ENCODE measurements around the gene HTRA3. TPM values are rescaled to one million over a fixed set of nuclear protein-coding genes. Genes with fewer than 3 reads are reported as not detected.

Gene HTRA3
- total RNA-seq, 2 experiments from 2014 or later = not detected

- no TSS peak for BruUV-seq (replicated peaks)
- POLR2A ChIA-PET = no interaction called here
- H2AFZ ChIP-seq (ENCODE audit: low read length) = no peak overlapping the region
- DNase-seq (ENCODE audit: low spot score) = no peak
- H3K4me2 ChIP-seq (ENCODE audit: low read length) = no peak overlapping the region
- CTCF ChIA-PET (ENCODE audit: unreplicated experiment) = no interaction called here
- no peaks in the 10 kb centered on the region for H3K36me3 ChIP-seq (ENCODE audit: insufficient read depth, low read length)
- TF ChIP-seq EZH2phosphoT487 (IDR thresholded peaks at IDR 0.05; ENCODE audit: borderline replicate concordance, low read depth, low read length) (no peak), CTCF (conservative IDR thresholded peaks at IDR 0.05; ENCODE audit: low read length) (no peak)
- no peaks in the 10 kb centered on the region for H3K9me2 ChIP-seq (ENCODE audit: insufficient read depth, low read length)
- no peaks in the 10 kb centered on the region for H3K9me3 ChIP-seq (ENCODE audit: low read length)
- no peaks in the 10 kb centered on the region for H4K20me1 ChIP-seq (ENCODE audit: insufficient read depth, low read length)
- no peaks in the 10 kb centered on the region for H3K4me1 ChIP-seq (ENCODE audit: insufficient read depth, low read length, poor library complexity, severe bottlenecking)
- intact Hi-C loops (cut with micrococcal nuclease; ENCODE audit: unreplicated experiment) = no loop called here
- H3K27ac ChIP-seq (ENCODE audit: low read depth, low read length, poor library complexity, severe bottlenecking) = no peak overlapping the region
- no peak overlapping the region for H3K4me3 ChIP-seq (ENCODE audit: low read depth, low read length, poor library complexity, severe bottlenecking)
- no peaks in the 10 kb centered on the region for H3K79me2 ChIP-seq (ENCODE audit: insufficient read depth, low read depth, low read length)
Measured at GRCh38 chr4:8296491-8296890, 26.9 kb downstream of the HTRA3 start.

- H3K4me2 ChIP-seq (ENCODE audit: low read length) = no peak overlapping the region
- H2AFZ ChIP-seq (ENCODE audit: low read length) = no peak overlapping the region
- H3K36me3 ChIP-seq (ENCODE audit: insufficient read depth, low read length) = no peaks in the 10 kb centered on the region
- TF ChIP-seq EZH2phosphoT487 (IDR thresholded peaks at IDR 0.05; ENCODE audit: borderline replicate concordance, low read depth, low read length) (no peak), CTCF (conservative IDR thresholded peaks at IDR 0.05; ENCODE audit: low read length) (no peak)
- no peaks in the 10 kb centered on the region for H3K4me1 ChIP-seq (ENCODE audit: insufficient read depth, low read length, poor library complexity, severe bottlenecking)
- no peaks in the 10 kb centered on the region for H3K79me2 ChIP-seq (ENCODE audit: insufficient read depth, low read depth, low read length)
- CTCF ChIA-PET (ENCODE audit: unreplicated experiment) = no interaction called here
- H3K4me3 ChIP-seq (ENCODE audit: low read depth, low read length, poor library complexity, severe bottlenecking) = no peak overlapping the region
- intact Hi-C loops (cut with micrococcal nuclease; ENCODE audit: unreplicated experiment) = no loop called here
- H4K20me1 ChIP-seq (ENCODE audit: insufficient read depth, low read length) = no peaks in the 10 kb centered on the region
- no peak overlapping the region for H3K27ac ChIP-seq (ENCODE audit: low read depth, low read length, poor library complexity, severe bottlenecking)
- no TSS peak for BruUV-seq (replicated peaks)
- POLR2A ChIA-PET = no interaction called here
- no peaks in the 10 kb centered on the region for H3K9me2 ChIP-seq (ENCODE audit: insufficient read depth, low read length)
- H3K9me3 ChIP-seq (ENCODE audit: low read length) = no peaks in the 10 kb centered on the region
- DNase-seq (ENCODE audit: low spot score) = no peak
Measured at GRCh38 chr4:8297141-8297601, 27.6 kb downstream of the HTRA3 start.

DNA sequence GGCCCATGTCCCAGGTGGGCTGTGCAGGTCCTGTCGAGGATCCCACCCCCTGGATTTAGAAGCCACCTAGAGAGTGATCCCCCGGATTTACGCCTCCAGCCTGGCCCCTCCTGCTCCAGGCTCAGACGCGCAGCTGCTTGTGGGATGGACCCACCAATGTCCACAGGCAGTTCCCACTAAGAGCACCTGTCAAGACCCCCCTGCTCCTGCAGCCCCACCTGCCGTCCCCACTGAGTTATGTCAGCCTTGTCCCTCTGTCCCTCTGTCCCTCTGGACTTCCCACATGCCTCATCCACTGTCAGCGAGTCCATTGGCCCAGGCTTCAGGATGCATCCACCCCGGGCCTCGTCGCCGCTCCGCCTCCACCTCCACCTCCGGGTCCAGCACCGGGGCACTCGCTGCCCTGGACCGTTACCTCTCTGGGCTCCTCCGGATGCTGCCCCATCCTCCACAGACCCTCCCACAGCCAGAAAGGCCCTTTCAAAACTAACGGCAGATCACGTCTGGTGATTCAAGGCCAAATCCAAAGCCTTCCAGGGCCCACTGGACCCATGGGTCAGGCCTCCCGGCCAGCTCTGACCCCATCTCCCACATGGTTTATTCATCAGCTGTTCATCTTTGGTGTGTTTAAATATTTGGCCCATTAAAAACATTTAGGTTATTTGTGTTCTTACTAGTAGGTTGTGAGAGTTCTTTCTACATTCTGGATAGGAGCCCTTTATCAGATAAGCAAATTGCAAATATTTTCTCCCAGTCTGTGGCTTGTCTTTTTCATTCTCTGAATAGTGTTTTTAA is 28.3 kb downstream of the HTRA3 start:
- ChIA-PET POLR2A (no interaction called here), CTCF (ENCODE audit: unreplicated experiment) (no interaction called here)
- Histone ChIP-seq H3K79me2 (ENCODE audit: insufficient read depth, low read depth, low read length) (no peaks in the 10 kb centered on the region), H2AFZ (ENCODE audit: low read length) (no peak overlapping the region), H4K20me1 (ENCODE audit: insufficient read depth, low read length) (no peaks in the 10 kb centered on the region), H3K27ac (ENCODE audit: low read depth, low read length, poor library complexity, severe bottlenecking) (no peak overlapping the region), H3K36me3 (ENCODE audit: insufficient read depth, low read length) (no peaks in the 10 kb centered on the region), H3K4me3 (ENCODE audit: low read depth, low read length, poor library complexity, severe bottlenecking) (no peak overlapping the region), H3K9me3 (ENCODE audit: low read length) (no peaks in the 10 kb centered on the region), H3K4me1 (ENCODE audit: insufficient read depth, low read length, poor library complexity, severe bottlenecking) (no peaks in the 10 kb centered on the region), H3K4me2 (ENCODE audit: low read length) (no peak overlapping the region), H3K9me2 (ENCODE audit: insufficient read depth, low read length) (no peaks in the 10 kb centered on the region)
- TF ChIP-seq CTCF (conservative IDR thresholded peaks at IDR 0.05; ENCODE audit: low read length) (no peak), EZH2phosphoT487 (IDR thresholded peaks at IDR 0.05; ENCODE audit: borderline replicate concordance, low read depth, low read length) (no peak)
- no TSS peak for BruUV-seq (replicated peaks)
- intact Hi-C loops (cut with micrococcal nuclease; ENCODE audit: unreplicated experiment) = no loop called here
- no peak for DNase-seq (ENCODE audit: low spot score)
